Cardiac fibroblast (primary cell): ENCODE results near the gene SIRT2.

ENCODE experiments used
- DNase-seq, 2 donors: peaks; one replicate each; pipeline versions ENCODE4 v3.0.0 to v3.0.0-alpha.2; 2010; ENCODE audit warnings: low read depth in 2 of 2
- H3K4me3 ChIP-seq, 2 donors: replicated peaks in 1 of 2; 1 replicate in 1 of 2; 2 replicates in 1 of 2; pipeline ENCODE4 v1.5.1; 2011; ENCODE audit warnings: low read depth in 2 of 2, low read length in 2 of 2, mild to moderate bottlenecking in 2 of 2, moderate library complexity in 1 of 2
- TF ChIP-seq, protein P1 (sequence below): IDR thresholded peaks from one replicate; pipeline ENCODE4 v1.5.1; 2011; ENCODE audit warnings: low read depth, mild to moderate bottlenecking, low read length, inconsistent platforms

The SIRT2 gene

GRCh38 chr19:38918526-38918925, 19.1 kb upstream of the SIRT2 start:
- TF ChIP-seq, protein P1, sequence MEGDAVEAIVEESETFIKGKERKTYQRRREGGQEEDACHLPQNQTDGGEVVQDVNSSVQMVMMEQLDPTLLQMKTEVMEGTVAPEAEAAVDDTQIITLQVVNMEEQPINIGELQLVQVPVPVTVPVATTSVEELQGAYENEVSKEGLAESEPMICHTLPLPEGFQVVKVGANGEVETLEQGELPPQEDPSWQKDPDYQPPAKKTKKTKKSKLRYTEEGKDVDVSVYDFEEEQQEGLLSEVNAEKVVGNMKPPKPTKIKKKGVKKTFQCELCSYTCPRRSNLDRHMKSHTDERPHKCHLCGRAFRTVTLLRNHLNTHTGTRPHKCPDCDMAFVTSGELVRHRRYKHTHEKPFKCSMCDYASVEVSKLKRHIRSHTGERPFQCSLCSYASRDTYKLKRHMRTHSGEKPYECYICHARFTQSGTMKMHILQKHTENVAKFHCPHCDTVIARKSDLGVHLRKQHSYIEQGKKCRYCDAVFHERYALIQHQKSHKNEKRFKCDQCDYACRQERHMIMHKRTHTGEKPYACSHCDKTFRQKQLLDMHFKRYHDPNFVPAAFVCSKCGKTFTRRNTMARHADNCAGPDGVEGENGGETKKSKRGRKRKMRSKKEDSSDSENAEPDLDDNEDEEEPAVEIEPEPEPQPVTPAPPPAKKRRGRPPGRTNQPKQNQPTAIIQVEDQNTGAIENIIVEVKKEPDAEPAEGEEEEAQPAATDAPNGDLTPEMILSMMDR: no peak
- no peak for DNase-seq
- H3K4me3 ChIP-seq: no peak overlapping the region

- no peak overlapping the region for H3K4me3 ChIP-seq
- DNase-seq: no peak
- TF ChIP-seq, protein P1: no peak
These were observed 18.6 kb upstream of the SIRT2 start for GRCh38 chr19:38917921-38918491.

DNA sequence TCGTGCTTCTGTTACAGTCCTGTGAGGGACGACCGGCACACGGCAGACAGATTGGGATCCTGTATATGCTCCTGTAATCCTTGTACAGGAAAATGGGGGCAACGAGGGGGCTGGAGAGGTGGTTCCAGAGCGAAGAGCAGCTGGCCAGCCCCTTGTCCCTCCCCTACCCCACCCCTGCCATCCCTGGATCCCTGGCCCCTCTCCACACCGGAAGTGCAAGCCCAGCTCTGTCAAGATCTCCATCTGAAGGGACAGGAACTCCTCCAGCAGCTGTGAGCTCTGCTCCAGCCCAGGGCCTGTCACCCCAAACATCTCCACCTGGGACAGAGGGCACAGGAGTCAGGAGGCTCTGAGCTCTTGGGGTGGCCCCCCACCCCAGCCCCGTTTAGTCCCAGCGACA, 18.1 kb upstream of the SIRT2 start:
- H3K4me3 ChIP-seq: no peak overlapping the region
- DNase-seq: no peak
- TF ChIP-seq, protein P1: no peak

GRCh38 chr19:38915329-38916321, 16.2 kb upstream of the SIRT2 start:
- no peak overlapping the region for H3K4me3 ChIP-seq
- no peak for DNase-seq
- TF ChIP-seq, protein P1: no peak

DNA sequence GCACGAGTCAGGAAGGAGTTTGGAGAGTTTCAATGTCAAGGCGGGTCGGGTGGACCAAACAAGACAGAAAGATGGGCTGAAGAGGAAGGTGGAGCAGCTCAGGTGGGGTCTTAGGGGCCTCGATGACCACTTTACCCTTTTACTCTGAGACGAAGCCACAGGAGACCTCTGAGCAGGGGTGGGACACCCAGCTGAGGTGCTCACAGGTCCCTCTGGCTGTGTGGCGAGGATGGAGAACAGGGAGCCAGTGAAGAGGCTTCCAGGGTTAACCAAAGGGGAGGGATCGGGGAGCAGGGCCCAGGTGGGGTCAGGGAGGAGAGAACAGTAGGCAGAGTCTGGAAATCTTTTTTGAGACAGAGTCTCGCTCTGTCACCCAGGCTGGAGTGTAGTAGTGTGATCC, 14.5 kb upstream of the SIRT2 start:
- TF ChIP-seq, protein P1: no peak
- no peak overlapping the region for H3K4me3 ChIP-seq
- no peak for DNase-seq

DNA sequence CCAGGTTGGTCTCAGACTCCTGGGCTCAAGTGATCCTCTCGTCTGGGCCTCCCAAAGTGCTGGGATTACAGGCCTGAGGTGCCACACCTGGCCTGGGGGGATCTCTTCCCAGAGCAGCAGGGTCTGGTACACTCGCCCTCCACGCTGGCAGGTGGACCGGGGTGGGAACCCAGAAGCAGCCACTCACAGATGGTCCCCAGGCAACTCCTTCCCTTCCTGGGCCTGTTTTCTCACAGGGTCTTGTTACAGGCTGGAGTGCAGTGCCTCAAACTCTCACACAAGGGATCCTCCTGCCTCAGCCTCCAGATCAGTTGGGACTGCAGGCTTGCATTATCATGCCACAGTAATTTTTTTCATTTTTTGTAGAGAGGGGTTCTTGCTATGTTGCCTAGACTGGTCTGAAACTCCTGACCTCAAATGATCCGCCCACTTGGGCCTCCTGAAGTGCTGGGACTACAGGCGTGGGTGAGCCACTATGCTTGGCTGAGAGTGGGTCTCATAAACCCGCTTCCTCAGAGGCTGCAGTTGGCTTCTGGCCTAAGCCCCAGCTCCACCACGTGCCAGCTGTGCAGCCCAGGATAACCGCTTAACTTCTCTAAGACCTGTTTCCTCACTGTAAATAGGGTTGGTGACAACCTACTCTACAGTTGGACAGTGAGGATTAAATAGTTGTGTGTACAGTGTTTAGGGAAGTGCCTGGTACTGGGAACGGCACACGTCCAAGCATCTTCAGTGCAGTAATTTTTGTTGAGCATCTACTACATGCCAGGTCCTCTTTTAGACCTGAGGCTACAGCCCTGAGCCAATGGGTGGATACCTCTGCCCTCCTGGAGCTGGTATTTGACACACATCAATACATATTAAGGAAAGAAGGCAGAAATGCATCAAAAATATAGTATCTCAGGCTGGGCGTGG, 13.4 kb upstream of the SIRT2 start:
- DNase-seq: no peak
- TF ChIP-seq, protein P1: no peak
- no peak overlapping the region for H3K4me3 ChIP-seq
